Breast epithelium (tissue), 3 donors: Measurements from ENCODE around the gene TCF21.

ENCODE experiments used
- CTCF ChIP-seq, 3 donors: fragments of 450-650 bp; IDR thresholded peaks; one replicate each; pipeline ENCODE4 v1.5.1; 2016 to 2017; ENCODE audit warnings: antibody characterized with exemption in 3 of 3, mild to moderate bottlenecking in 3 of 3, moderate library complexity in 3 of 3
- POLR2AphosphoS5 ChIP-seq, 3 donors: sonication (generic); formaldehyde crosslinking; IDR thresholded peaks; one replicate each; pipeline ENCODE4 v1.6.1; 2017; ENCODE audit warnings: antibody characterized with exemption in 3 of 3

DNA sequence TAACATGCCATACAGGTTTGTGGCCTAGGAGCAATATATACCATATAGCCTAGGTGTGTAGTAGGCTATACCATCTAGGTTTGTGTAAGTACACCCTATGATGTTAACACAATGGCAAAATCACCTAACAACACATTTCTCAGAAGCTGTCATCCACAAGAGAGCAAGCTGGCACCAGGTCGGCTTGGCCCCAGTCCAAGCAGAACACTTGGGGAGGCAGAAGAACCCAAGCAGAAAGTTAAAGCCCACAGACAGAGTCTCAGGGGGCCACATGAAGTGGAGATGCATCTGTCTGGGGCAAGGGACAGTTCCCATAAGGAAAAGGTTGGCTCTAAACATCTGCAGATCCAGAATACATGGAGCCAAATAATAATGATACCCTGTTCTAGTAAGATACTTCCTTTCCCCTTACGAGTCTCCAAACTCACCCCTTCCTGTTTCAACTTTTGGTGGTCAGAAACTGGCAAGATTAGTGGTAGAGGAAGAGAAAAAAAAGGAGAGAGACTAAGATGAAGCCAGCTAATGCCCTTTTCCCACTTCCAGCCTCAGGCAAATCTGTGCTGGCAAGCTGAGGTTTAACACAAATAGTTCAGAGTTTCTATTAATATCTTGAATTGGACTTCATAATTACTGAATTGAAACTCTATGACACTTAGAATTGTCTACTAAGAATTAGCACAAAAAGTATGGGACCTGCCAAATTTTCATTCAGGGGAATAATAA, 29.5 kb downstream of the TCF21 start:
- no peak for TF ChIP-seq CTCF (IDR thresholded peaks at IDR 0.05)
- TF ChIP-seq POLR2AphosphoS5 (IDR thresholded peaks at IDR 0.05): no peak
